GM23338 (cell line): ENCODE results near the gene GAL3ST1. TPM values are rescaled to one million over a fixed set of nuclear protein-coding genes. Genes with fewer than 3 reads are reported as not detected.

Source experiments
- ATAC-seq: fragments of 200-7000 bp; cut with Tn5 transposase; 3 replicates; pipeline ENCODE4 v1.9.1; 2020
- DNase-seq: peaks from one replicate; pipeline ENCODE4 v3.0.0-alpha.2; 2015; ENCODE audit warnings: low spot score
- H2AFZ ChIP-seq: fragments of 200-600 bp; sonication (generic); 2 replicates; pipeline ENCODE4 v1.8.0; 2016; ENCODE audit warnings: antibody characterized with exemption, mild to moderate bottlenecking, moderate library complexity
- H3F3A ChIP-seq: fragments of 200-600 bp; sonication (generic); replicated peaks from 2 replicates; pipeline ENCODE4 v1.8.0; 2017; ENCODE audit warnings: antibody characterized with exemption, mixed run types, low read depth
- H3K27ac ChIP-seq: fragments of 200-600 bp; sonication (generic); 2 replicates; pipeline ENCODE4 v1.6.1; 2016; ENCODE audit warnings: low read depth
- H3K27me3 ChIP-seq: fragments of 200-600 bp; sonication (generic); 2 replicates; pipeline ENCODE4 v1.8.0; 2016; ENCODE audit warnings: mild to moderate bottlenecking, mixed run types, moderate library complexity; ENCODE audit not compliant: insufficient read depth
- H3K36me3 ChIP-seq: fragments of 200-600 bp; sonication (generic); 2 replicates; pipeline ENCODE4 v1.8.0; 2016; ENCODE audit warnings: mild to moderate bottlenecking; ENCODE audit not compliant: insufficient read depth
- H3K4me1 ChIP-seq: fragments of 200-600 bp; sonication (generic); 2 replicates; pipeline ENCODE4 v1.8.0; 2016; ENCODE audit warnings: mild to moderate bottlenecking, moderate library complexity; ENCODE audit not compliant: insufficient read depth
- H3K4me2 ChIP-seq: fragments of 200-600 bp; sonication (generic); 2 replicates; pipeline ENCODE4 v1.7.1; 2017; ENCODE audit warnings: mixed run types
- H3K4me3 ChIP-seq: fragments of 200-600 bp; sonication (generic); 2 replicates; pipeline ENCODE4 v1.6.1; 2016; ENCODE audit warnings: mixed run types
- H3K79me2 ChIP-seq: fragments of 200-600 bp; sonication (generic); replicated peaks from 2 replicates; pipeline ENCODE4 v1.8.0; 2017; ENCODE audit warnings: mild to moderate bottlenecking; ENCODE audit not compliant: insufficient read depth
- H3K9me2 ChIP-seq: fragments of 200-600 bp; sonication (generic); 2 replicates; pipeline ENCODE4 v1.8.0; 2017; ENCODE audit not compliant: insufficient read depth
- H4K20me1 ChIP-seq: fragments of 200-600 bp; sonication (generic); replicated peaks from 2 replicates; pipeline ENCODE4 v1.8.0; 2017; ENCODE audit warnings: mild to moderate bottlenecking; ENCODE audit not compliant: insufficient read depth
- H3K27ac Mint-ChIP-seq: 2 replicates; pipeline ENCODE4 v1.8.0; 2020; ENCODE audit warnings: inconsistent platforms, mild to moderate bottlenecking, moderate library complexity, mixed read lengths
- H3K27me3 Mint-ChIP-seq: 3 replicates; pipeline ENCODE4 v1.8.0; 2022; ENCODE audit warnings: low read depth, mild to moderate bottlenecking, moderate library complexity, mixed read lengths, inconsistent platforms; ENCODE audit not compliant: insufficient read depth, poor library complexity
- H3K36me3 Mint-ChIP-seq: 3 replicates; pipeline ENCODE4 v1.8.0; 2021; ENCODE audit warnings: low read depth, mild to moderate bottlenecking, inconsistent platforms, moderate library complexity, mixed read lengths
- H3K4me1 Mint-ChIP-seq: 3 replicates; pipeline ENCODE4 v1.8.0; 2020; ENCODE audit warnings: mild to moderate bottlenecking, inconsistent platforms, mixed read lengths
- H3K4me3 Mint-ChIP-seq: 3 replicates; pipeline ENCODE4 v1.8.0; 2021; ENCODE audit warnings: moderate library complexity, mild to moderate bottlenecking, inconsistent platforms, mixed read lengths
- H3K9me3 Mint-ChIP-seq: 3 replicates; pipeline ENCODE4 v1.8.0; 2020; ENCODE audit warnings: moderate library complexity, mild to moderate bottlenecking, inconsistent platforms, mixed read lengths
- CREB1 ChIP-seq: fragments of 250-450 bp; sonication (Bioruptor Pico); IDR thresholded peaks from 2 replicates; pipeline ENCODE4 v1.5.0; 2020; ENCODE audit warnings: low read depth, mild to moderate bottlenecking, moderate library complexity
- EZH2 ChIP-seq: fragments of 200-600 bp; sonication (generic); IDR thresholded peaks from one replicate; pipeline ENCODE4 v1.8.0; 2017; ENCODE audit warnings: antibody characterized with exemption, mild to moderate bottlenecking, low read depth; ENCODE audit not compliant: unreplicated experiment
- EZH2phosphoT487 ChIP-seq: fragments of 200-600 bp; sonication (generic); IDR thresholded peaks from one replicate; pipeline ENCODE4 v1.8.1; 2018; ENCODE audit warnings: antibody characterized with exemption; ENCODE audit not compliant: unreplicated experiment
- JUNB ChIP-seq: IDR thresholded peaks from one replicate; pipeline ENCODE4 v1.6.1; 2016; ENCODE audit warnings: antibody characterized with exemption; ENCODE audit not compliant: unreplicated experiment
- NANOG ChIP-seq: IDR thresholded peaks from 2 replicates; pipeline ENCODE4 v1.6.1; 2016; ENCODE audit warnings: antibody characterized with exemption, borderline replicate concordance
- POLR2AphosphoS5 ChIP-seq: IDR thresholded peaks from 2 replicates; pipeline ENCODE4 v1.6.1; 2016; ENCODE audit warnings: antibody characterized with exemption, low read depth
- STAT1 ChIP-seq: IDR thresholded peaks from one replicate; pipeline ENCODE4 v1.6.1; 2016; ENCODE audit warnings: antibody characterized with exemption; ENCODE audit not compliant: unreplicated experiment
- ZNF114 ChIP-seq: fragments of 250-450 bp; sonication (Bioruptor Pico); IDR thresholded peaks from 2 replicates; pipeline ENCODE4 v1.5.0; 2020; ENCODE audit warnings: mild to moderate bottlenecking, moderate library complexity
- ZNF331 ChIP-seq: fragments of 250-450 bp; sonication (Bioruptor Pico); IDR thresholded peaks from 2 replicates; pipeline ENCODE4 v1.5.0; 2020; ENCODE audit warnings: low read depth, mild to moderate bottlenecking, moderate library complexity
- polyA plus RNA-seq: library from polyadenylated mRNA; unstranded; fragments of >200 nt; fragmentation: Nextera tagmentation; extraction: Ambion mirVana; gene quantifications from 2 replicates; pipeline ENCODE4 v1.2.1, GENCODE V29; 2016
- total RNA-seq: library from RNA; depleted of rRNA; stranded (reverse); fragments of >200 nt; shearing (Covaris generic); gene quantifications from 2 replicates; pipeline ENCODE4 v1.2.3, GENCODE V29; 2014
- TF ChIP-seq, protein P1 (sequence below): IDR thresholded peaks from 2 replicates; pipeline ENCODE4 v1.6.1; 2016; ENCODE audit warnings: antibody characterized with exemption
- TF ChIP-seq, protein P2 (sequence below), 2 experiments: fragments of 200-600 bp in 1 of 2; sonication (generic) in 1 of 2; conservative IDR thresholded peaks; 2 replicates each; pipeline versions ENCODE4 v1.5.1 to v1.6.1; 2016 to 2017; ENCODE audit warnings: antibody characterized with exemption in 2 of 2, low read depth in 2 of 2, mild to moderate bottlenecking in 2 of 2, moderate library complexity in 1 of 2
- TF ChIP-seq, protein P3 (sequence below): IDR thresholded peaks from one replicate; pipeline ENCODE4 v1.6.1; 2018; ENCODE audit warnings: antibody characterized with exemption; ENCODE audit not compliant: unreplicated experiment
- TF ChIP-seq, protein P4 (sequence below): fragments of 250-450 bp; sonication (Bioruptor Pico); IDR thresholded peaks from 2 replicates; pipeline ENCODE4 v1.5.0; 2020; ENCODE audit warnings: mild to moderate bottlenecking, moderate library complexity

GAL3ST1 gene
- total and polyA plus RNA-seq, 2 experiments from 2014 or later: 8.2 to 13.3 TPM

DNA sequence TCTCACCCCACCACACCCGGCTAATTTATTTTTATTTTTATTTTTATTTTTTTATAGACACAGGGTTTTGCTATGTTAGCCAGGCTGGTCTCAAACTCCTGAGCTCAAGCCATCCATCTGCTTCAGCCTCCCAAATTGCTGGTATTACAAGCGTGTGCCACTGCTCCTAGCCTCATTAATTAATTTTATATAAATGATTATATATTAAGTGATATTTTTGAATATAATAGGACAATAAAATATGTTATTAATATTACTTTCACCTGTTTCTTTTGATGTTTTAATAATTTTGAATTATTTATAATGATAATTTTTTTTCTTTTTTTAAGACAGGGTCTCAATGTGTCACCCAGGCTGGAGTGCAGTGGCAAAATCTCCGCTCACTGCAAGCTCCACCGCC is 66.8 kb downstream of the GAL3ST1 start:
- H3K4me3 ChIP-seq: no peak overlapping the region
- Mint-ChIP-seq H3K9me3 (peaks cover 6% of the 10 kb centered on the region; the same call in 1 of the 3 replicates), H3K27ac (no peak overlapping the region), H3K27me3 (peaks cover 9% of the 10 kb centered on the region), H3K4me3 (no peak overlapping the region), H3K36me3 (no peaks in the 10 kb centered on the region), H3K4me1 (no peaks in the 10 kb centered on the region)
- ATAC-seq (no peak), DNase-seq (no peak)
- no peaks in the 10 kb centered on the region for H4K20me1 ChIP-seq
- H3K27me3 ChIP-seq: 0 out of 2 replicates have a peak, but pooled peaks cover 6% of the 10 kb centered on the region
- no peak overlapping the region for H3K27ac ChIP-seq
- H3K4me1 ChIP-seq: no peaks in the 10 kb centered on the region
- no peak overlapping the region for H3K4me2 ChIP-seq
- no peaks in the 10 kb centered on the region for H3K9me2 ChIP-seq
- no peaks in the 10 kb centered on the region for H3F3A ChIP-seq
- H3K36me3 ChIP-seq: no peaks in the 10 kb centered on the region
- H2AFZ ChIP-seq: no peak overlapping the region
- TF ChIP-seq EZH2 (no peak), EZH2phosphoT487 (no peak), ZNF114 (CRISPR knock-in tag) (no peak), CREB1 (CRISPR knock-in tag) (no peak), STAT1 (no peak), JUNB (no peak), POLR2AphosphoS5 (no peak), NANOG (no peak), ZNF331 (CRISPR knock-in tag) (no peak)
- TF ChIP-seq, protein P1, sequence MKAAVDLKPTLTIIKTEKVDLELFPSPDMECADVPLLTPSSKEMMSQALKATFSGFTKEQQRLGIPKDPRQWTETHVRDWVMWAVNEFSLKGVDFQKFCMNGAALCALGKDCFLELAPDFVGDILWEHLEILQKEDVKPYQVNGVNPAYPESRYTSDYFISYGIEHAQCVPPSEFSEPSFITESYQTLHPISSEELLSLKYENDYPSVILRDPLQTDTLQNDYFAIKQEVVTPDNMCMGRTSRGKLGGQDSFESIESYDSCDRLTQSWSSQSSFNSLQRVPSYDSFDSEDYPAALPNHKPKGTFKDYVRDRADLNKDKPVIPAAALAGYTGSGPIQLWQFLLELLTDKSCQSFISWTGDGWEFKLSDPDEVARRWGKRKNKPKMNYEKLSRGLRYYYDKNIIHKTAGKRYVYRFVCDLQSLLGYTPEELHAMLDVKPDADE: no peak
- TF ChIP-seq, protein P2, sequence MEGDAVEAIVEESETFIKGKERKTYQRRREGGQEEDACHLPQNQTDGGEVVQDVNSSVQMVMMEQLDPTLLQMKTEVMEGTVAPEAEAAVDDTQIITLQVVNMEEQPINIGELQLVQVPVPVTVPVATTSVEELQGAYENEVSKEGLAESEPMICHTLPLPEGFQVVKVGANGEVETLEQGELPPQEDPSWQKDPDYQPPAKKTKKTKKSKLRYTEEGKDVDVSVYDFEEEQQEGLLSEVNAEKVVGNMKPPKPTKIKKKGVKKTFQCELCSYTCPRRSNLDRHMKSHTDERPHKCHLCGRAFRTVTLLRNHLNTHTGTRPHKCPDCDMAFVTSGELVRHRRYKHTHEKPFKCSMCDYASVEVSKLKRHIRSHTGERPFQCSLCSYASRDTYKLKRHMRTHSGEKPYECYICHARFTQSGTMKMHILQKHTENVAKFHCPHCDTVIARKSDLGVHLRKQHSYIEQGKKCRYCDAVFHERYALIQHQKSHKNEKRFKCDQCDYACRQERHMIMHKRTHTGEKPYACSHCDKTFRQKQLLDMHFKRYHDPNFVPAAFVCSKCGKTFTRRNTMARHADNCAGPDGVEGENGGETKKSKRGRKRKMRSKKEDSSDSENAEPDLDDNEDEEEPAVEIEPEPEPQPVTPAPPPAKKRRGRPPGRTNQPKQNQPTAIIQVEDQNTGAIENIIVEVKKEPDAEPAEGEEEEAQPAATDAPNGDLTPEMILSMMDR (conservative IDR thresholded peaks at IDR 0.05; ENCODE audit: low read depth in 2 of 2): no peak
- TF ChIP-seq, protein P3, sequence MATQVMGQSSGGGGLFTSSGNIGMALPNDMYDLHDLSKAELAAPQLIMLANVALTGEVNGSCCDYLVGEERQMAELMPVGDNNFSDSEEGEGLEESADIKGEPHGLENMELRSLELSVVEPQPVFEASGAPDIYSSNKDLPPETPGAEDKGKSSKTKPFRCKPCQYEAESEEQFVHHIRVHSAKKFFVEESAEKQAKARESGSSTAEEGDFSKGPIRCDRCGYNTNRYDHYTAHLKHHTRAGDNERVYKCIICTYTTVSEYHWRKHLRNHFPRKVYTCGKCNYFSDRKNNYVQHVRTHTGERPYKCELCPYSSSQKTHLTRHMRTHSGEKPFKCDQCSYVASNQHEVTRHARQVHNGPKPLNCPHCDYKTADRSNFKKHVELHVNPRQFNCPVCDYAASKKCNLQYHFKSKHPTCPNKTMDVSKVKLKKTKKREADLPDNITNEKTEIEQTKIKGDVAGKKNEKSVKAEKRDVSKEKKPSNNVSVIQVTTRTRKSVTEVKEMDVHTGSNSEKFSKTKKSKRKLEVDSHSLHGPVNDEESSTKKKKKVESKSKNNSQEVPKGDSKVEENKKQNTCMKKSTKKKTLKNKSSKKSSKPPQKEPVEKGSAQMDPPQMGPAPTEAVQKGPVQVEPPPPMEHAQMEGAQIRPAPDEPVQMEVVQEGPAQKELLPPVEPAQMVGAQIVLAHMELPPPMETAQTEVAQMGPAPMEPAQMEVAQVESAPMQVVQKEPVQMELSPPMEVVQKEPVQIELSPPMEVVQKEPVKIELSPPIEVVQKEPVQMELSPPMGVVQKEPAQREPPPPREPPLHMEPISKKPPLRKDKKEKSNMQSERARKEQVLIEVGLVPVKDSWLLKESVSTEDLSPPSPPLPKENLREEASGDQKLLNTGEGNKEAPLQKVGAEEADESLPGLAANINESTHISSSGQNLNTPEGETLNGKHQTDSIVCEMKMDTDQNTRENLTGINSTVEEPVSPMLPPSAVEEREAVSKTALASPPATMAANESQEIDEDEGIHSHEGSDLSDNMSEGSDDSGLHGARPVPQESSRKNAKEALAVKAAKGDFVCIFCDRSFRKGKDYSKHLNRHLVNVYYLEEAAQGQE: no peak
- TF ChIP-seq, protein P4, sequence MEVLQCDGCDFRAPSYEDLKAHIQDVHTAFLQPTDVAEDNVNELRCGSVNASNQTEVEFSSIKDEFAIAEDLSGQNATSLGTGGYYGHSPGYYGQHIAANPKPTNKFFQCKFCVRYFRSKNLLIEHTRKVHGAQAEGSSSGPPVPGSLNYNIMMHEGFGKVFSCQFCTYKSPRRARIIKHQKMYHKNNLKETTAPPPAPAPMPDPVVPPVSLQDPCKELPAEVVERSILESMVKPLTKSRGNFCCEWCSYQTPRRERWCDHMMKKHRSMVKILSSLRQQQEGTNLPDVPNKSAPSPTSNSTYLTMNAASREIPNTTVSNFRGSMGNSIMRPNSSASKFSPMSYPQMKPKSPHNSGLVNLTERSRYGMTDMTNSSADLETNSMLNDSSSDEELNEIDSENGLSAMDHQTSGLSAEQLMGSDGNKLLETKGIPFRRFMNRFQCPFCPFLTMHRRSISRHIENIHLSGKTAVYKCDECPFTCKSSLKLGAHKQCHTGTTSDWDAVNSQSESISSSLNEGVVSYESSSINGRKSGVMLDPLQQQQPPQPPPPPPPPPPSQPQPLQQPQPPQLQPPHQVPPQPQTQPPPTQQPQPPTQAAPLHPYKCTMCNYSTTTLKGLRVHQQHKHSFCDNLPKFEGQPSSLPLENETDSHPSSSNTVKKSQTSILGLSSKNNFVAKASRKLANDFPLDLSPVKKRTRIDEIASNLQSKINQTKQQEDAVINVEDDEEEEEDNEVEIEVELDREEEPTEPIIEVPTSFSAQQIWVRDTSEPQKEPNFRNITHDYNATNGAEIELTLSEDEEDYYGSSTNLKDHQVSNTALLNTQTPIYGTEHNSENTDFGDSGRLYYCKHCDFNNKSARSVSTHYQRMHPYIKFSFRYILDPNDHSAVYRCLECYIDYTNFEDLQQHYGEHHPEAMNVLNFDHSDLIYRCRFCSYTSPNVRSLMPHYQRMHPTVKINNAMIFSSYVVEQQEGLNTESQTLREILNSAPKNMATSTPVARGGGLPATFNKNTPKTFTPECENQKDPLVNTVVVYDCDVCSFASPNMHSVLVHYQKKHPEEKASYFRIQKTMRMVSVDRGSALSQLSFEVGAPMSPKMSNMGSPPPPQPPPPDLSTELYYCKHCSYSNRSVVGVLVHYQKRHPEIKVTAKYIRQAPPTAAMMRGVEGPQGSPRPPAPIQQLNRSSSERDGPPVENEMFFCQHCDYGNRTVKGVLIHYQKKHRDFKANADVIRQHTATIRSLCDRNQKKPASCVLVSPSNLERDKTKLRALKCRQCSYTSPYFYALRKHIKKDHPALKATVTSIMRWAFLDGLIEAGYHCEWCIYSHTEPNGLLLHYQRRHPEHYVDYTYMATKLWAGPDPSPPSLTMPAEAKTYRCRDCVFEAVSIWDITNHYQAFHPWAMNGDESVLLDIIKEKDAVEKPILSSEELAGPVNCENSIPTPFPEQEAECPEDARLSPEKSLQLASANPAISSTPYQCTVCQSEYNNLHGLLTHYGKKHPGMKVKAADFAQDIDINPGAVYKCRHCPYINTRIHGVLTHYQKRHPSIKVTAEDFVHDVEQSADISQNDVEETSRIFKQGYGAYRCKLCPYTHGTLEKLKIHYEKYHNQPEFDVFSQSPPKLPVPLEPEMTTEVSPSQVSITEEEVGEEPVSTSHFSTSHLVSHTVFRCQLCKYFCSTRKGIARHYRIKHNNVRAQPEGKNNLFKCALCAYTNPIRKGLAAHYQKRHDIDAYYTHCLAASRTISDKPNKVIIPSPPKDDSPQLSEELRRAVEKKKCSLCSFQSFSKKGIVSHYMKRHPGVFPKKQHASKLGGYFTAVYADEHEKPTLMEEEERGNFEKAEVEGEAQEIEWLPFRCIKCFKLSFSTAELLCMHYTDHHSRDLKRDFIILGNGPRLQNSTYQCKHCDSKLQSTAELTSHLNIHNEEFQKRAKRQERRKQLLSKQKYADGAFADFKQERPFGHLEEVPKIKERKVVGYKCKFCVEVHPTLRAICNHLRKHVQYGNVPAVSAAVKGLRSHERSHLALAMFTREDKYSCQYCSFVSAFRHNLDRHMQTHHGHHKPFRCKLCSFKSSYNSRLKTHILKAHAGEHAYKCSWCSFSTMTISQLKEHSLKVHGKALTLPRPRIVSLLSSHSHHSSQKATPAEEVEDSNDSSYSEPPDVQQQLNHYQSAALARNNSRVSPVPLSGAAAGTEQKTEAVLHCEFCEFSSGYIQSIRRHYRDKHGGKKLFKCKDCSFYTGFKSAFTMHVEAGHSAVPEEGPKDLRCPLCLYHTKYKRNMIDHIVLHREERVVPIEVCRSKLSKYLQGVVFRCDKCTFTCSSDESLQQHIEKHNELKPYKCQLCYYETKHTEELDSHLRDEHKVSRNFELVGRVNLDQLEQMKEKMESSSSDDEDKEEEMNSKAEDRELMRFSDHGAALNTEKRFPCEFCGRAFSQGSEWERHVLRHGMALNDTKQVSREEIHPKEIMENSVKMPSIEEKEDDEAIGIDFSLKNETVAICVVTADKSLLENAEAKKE (CRISPR knock-in tag): no peak
- H3K79me2 ChIP-seq: no peaks in the 10 kb centered on the region
